KBM-7 (cell line): Measurements from ENCODE around the gene BRINP3.

ENCODE experiments used
- DNase-seq: peaks from one replicate; pipeline ENCODE4 v3.0.0-alpha.2; 2015
- in situ Hi-C: fragments of 300-500 bp; cut with MboI; formaldehyde crosslinking; loops from 2 replicates; pipeline ENCODE4 v1.14.3; 2020; ENCODE audit warnings: low sequenced_read_pairs, low pct_unique_long_range_greater_than_20kb, mixed read lengths

Gene BRINP3

DNA sequence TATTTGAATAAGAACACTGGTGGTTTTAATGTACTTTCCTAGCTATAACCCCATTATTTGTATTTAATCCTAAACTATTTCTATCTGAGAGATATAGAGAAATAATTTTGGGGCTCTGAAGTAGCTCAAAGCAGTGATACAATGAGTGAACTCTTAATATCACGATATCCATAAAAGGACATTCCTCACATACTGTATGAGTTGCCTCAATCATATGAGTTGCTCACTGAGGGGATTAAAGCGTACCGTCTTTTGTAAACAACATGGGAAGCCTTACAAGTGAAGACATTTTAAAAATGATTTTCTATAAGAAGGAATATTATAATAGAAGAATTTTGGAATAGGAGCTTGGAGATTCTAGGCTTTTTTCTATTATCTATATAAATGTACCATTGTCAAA is 21.5 kb downstream of the BRINP3 start:
- no peak for DNase-seq
- in situ Hi-C loops, result no loop called here

- in situ Hi-C loops, result no loop called here
- no peak for DNase-seq
These were observed 22.0 kb downstream of the BRINP3 start for GRCh38 chr1:190455631-190456030.

DNA sequence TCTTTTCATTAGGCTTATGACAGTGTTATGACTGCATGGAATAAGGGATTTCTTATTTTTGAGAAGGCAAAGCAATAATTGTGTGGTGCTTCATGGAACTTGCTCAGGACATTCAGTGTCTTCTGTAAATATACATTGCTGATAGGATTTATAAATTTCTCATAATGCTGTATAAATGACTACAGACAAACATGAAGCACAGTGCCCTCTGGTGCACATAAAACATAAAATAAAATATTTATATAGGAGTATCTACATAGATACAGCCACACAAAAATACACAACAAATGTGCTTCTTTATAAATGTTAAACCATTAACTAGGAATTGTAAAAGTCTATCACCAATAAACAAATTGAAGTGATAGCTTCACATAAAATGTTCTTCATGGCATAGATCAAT is 24.1 kb downstream of the BRINP3 start:
- no peak for DNase-seq
- in situ Hi-C loops, result no loop called here

GRCh38 chr1:190452272-190452848 is 25.3 kb downstream of the BRINP3 start:
- DNase-seq, result no peak
- in situ Hi-C loops, result no loop called here

DNA sequence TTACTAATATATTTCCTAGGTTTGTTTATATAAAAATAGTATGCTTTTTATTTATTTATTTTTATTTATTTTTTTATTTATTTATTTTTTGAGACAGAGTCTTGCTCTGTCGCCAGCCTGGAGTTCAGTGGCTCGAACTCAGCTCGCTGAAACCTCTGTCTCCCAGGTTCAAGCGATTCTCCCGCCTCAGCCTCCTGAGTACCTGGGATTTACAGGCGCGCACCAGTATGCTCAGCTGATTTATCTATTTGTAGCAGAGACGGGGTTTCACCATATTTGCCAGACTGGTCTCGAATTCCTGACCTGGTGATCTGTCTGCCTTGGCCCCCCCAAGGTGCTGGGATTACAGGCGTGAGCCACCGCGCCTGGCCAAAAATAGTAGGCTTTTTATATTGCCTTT is 33.2 kb downstream of the BRINP3 start:
- in situ Hi-C loops, result no loop called here
- no peak for DNase-seq

DNA sequence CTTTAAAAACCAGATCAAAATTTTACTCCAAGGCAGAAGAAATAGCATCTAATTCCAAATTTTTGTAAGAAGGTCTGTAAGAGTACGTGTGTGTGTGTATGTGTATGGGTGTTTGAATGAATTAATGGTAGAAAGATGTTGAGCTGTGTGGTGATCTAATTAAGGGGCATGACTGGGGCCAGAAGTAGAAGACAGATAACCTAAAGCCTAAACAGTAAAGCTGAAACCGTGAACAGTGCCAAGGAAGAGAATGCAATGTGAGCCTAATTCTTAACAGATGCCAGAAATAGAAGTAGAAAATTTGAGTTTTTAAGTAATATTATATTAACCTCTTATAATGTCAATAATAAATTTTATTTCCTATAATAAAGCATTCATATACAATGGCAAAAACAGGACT is 38.2 kb downstream of the BRINP3 start:
- no peak for DNase-seq
- in situ Hi-C loops, result no loop called here

DNA sequence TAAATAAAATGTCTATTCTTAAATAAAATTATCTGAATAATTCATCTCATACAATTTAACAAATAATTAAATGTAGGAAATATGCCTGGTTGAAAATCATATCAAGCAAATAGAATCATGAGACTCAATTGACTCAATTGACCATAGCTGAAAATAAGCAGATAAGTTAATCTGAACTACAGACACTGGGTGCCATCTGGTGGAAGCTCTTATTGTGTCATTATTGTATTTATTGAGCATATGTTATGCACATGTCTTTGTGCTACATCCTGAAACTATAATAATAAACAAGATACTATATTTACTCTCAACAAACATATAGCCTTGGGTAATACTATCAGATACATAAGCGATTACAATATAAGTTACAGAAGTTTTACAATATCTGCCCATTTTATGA is 41.0 kb downstream of the BRINP3 start:
- DNase-seq, result peak; percentile 9
- in situ Hi-C loops, result no loop called here

DNA sequence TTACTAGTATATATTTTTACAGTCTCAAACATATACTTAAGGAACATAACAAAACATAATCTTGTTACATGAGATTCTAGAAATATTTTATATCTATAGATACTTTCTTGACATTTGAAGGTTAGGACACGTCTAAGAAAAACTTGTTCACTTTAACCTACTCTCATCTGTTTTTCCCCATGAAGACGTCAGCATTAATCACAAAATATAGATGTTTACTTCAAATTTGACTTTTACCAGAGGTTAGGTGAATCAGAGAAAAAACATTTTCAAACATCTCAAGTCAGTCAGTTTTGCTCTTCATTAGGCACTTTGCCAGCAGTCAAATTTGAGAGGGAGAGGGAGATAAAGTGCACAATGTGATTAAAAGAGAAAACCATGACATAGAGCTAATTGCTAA is 47.7 kb downstream of the BRINP3 start:
- in situ Hi-C loops, result no loop called here
- no peak for DNase-seq

GRCh38 chr1:190429141-190429540 is 48.5 kb downstream of the BRINP3 start:
- in situ Hi-C loops, result no loop called here
- DNase-seq, result no peak

DNA sequence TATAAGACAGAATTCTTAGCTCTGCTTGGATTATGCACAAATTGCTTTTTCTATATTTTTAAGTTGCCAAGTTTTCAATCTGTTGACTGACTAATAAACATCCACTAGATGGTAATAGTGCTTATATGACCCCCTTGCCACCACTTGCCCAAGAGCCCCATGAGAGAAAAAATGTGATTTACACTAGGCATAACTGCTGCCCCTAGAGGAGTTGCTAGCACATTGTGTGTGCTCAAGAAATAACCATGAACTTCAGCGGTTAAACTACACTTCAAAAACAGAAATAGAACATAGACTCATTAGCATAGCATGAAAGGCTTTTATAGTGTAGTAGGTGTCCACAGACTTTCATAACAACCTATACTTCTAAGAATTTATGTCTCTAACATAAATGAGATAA is 61.4 kb downstream of the BRINP3 start:
- in situ Hi-C loops, result no loop called here
- DNase-seq, result no peak

GRCh38 chr1:190413142-190413541 is 64.5 kb downstream of the BRINP3 start:
- in situ Hi-C loops, result no loop called here
- no peak for DNase-seq

DNA sequence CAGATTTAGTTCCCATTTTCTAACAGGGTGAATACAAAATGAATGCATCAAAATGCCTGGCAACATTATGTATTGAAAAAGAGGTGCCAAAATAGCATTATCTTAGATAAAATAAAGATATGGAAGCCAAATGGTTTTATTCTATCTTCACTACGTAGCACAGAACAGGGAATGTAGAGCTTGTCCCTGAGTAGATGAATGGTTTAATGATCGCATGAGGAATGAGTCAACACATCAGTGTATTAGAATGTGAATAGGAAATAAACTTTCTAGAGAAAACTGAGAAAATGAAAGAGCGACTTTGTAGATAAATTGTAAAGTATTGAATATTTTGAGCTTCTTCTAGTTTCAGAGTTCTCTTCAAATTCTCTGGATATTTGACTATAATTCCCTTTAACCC is 74.3 kb downstream of the BRINP3 start:
- in situ Hi-C loops, result no loop called here
- DNase-seq, result no peak

DNA sequence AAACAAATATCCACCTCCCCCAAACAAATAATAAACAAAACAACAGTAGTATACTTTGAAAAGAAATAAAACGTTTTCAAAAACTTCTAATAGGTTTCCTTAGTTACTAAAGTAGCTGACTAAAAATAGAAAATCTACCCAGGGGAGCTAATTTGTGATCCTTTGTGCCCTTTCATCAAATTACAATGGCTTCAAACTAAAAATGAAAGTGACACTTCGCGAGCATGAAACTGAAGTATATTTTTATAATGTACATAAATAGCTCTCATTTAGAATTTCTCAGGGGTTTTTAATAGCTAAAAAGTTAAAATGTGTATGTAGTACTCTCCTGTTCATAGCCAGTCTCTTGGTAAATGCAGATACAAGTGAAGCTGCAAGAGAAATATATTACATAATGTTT is 78.4 kb downstream of the BRINP3 start:
- in situ Hi-C loops, result no loop called here
- no peak for DNase-seq

DNA sequence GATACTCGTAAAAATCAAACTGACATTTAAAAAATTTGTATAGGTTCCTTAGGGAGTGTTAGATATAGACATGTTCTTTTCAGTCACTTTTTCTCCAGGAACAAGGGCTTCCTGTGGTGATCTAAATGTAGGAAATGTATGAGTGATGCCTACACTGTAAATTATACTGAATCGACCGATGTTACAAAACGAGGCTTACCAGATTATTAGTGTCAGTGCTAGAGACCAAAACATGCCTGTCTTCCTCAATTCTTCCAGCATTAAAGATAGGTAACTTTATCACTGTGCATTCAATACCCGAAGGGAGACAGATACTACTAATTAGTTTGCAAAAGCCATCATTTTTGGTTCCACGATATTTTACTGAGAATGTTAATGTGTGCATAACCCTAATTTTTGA is 86.1 kb downstream of the BRINP3 start:
- in situ Hi-C loops, result no loop called here
- DNase-seq, result no peak

DNA sequence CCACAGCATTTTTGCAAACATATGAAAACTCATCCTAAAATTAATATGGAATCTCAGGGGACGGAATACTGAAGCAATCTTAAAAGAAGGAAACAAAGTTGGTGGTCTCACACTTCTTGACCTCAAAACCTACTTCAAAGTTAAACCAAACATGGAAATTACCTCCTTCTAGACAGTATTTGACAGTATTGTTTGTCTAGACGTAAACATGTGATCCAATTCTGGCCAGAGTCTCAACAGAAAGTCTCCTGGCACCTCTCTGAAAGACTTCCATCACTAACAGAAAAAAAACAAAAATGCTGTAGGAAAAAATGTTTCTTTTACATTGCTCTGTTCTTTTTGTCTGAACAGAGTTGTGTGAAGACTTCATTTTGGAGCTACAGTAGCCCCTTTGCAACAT is 99.7 kb downstream of the BRINP3 start:
- no peak for DNase-seq
- in situ Hi-C loops, result no loop called here

- in situ Hi-C loops, result no loop called here
These were observed 100.4 kb downstream of the BRINP3 start for GRCh38 chr1:190377294-190377693.

DNA sequence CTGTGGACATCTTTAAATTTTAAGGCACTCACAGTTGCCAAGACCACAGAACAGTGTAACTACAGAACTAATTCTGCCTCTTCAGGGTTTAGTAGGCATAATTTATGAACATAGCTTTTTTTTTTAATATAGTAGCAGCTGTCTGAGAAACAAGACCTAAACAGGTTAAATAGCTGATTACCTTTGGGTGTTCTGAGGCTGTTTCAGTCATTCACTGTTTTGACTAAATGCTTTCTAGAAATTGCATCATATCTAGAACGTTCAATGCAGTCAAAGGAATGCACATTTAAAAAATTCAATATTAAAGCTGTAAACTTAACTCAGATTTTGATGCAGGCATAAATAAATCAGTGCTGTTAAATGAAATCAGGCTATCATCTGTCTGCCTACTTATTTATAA is 101.6 kb downstream of the BRINP3 start:
- no peak for DNase-seq
- in situ Hi-C loops, result no loop called here

More at GRCh38 chr1:190377294-190377693, 100.4 kb downstream of the BRINP3 start:
- no peak for DNase-seq

GRCh38 chr1:190373705-190374336 is 103.8 kb downstream of the BRINP3 start:
- peak; percentile 47 for DNase-seq
- in situ Hi-C loops, result no loop called here

GRCh38 chr1:190367200-190367599 is 110.5 kb downstream of the BRINP3 start:
- in situ Hi-C loops, result no loop called here
- DNase-seq, result no peak

GRCh38 chr1:190365283-190365682 is 112.4 kb downstream of the BRINP3 start:
- in situ Hi-C loops, result no loop called here
- DNase-seq, result no peak

GRCh38 chr1:190353538-190354101 is 124.0 kb downstream of the BRINP3 start:
- in situ Hi-C loops, result no loop called here
- DNase-seq, result no peak
